Activated T-cell treated with anti-CD3 and anti-CD28 coated beads for 24 hours (primary cell): Measurements from ENCODE around the gene NDFIP1.
"Not testable (repeated sequence)": the region's sequence is repeated elsewhere in the genome, so short reads cannot be mapped to it uniquely, and the experiment has no call there.

ENCODE experiments used
- DNase-seq: peaks from one replicate; pipeline ENCODE4 v3.0.0-alpha.2; 2020; ENCODE audit warnings: low read depth

The NDFIP1 gene

GRCh38 chr5:142108432-142109330, at the start of gene NDFIP1:
TSS of gene NDFIP1 (plus strand) at chr5:142108779. CDS start at chr5:142108975, 196 bp downstream.
- DNase-seq = peak; percentile 80

- DNase-seq = no peak
Measured at GRCh38 chr5:142059304-142059940, 49.2 kb upstream of the NDFIP1 start.

GRCh38 chr5:142063376-142063775, 45.2 kb upstream of the NDFIP1 start:
- no peak for DNase-seq

GRCh38 chr5:142063878-142064331, 44.7 kb upstream of the NDFIP1 start:
- peak; percentile 16 for DNase-seq

GRCh38 chr5:142065273-142065672, 43.3 kb upstream of the NDFIP1 start:
- DNase-seq = no peak

- DNase-seq = no peak
Measured at GRCh38 chr5:142069606-142070399, 38.8 kb upstream of the NDFIP1 start.

- DNase-seq = no peak
Measured at GRCh38 chr5:142070734-142071133, 37.8 kb upstream of the NDFIP1 start.

- DNase-seq = no peak
Measured at GRCh38 chr5:142072488-142072887, 36.1 kb upstream of the NDFIP1 start.

- no peak for DNase-seq
Measured at GRCh38 chr5:142073362-142073988, 35.1 kb upstream of the NDFIP1 start.

GRCh38 chr5:142074006-142074405, 34.6 kb upstream of the NDFIP1 start:
- no peak for DNase-seq

- no peak for DNase-seq
Measured at GRCh38 chr5:142078221-142078620, 30.4 kb upstream of the NDFIP1 start.

- DNase-seq = no peak
Measured at GRCh38 chr5:142078706-142079105, 29.9 kb upstream of the NDFIP1 start.

GRCh38 chr5:142079306-142079721, 29.3 kb upstream of the NDFIP1 start:
- no peak for DNase-seq

GRCh38 chr5:142080248-142080647, 28.3 kb upstream of the NDFIP1 start:
- no peak for DNase-seq

GRCh38 chr5:142082182-142082781, 26.3 kb upstream of the NDFIP1 start:
- no peak for DNase-seq

- no peak for DNase-seq
Measured at GRCh38 chr5:142086229-142086628, 22.4 kb upstream of the NDFIP1 start.

GRCh38 chr5:142086679-142087078, 21.9 kb upstream of the NDFIP1 start:
- DNase-seq = no peak

GRCh38 chr5:142087920-142088679, 20.5 kb upstream of the NDFIP1 start:
- DNase-seq = peak; percentile 49

GRCh38 chr5:142088855-142089479, 19.6 kb upstream of the NDFIP1 start:
- not testable (repeated sequence) for DNase-seq

GRCh38 chr5:142091012-142091411, 17.6 kb upstream of the NDFIP1 start:
- no peak for DNase-seq
